Measurements from ENCODE around the gene PSMG4.
"Not testable (repeated sequence)": the region's sequence is repeated elsewhere in the genome, so short reads cannot be mapped to it uniquely, and the experiment has no call there.

The PSMG4 gene

GRCh38 chr6:3230256-3230882 lies 28.4 kb upstream of the PSMG4 start:
- no peak for DNase-seq (ENCODE audit: low read depth, low spot score)

GRCh38 chr6:3230900-3231246 lies 27.9 kb upstream of the PSMG4 start:
- DNase-seq (ENCODE audit: low read depth, low spot score): no peak

GRCh38 chr6:3231247-3232016 lies 27.3 kb upstream of the PSMG4 start:
- DNase-seq (ENCODE audit: low read depth, low spot score): no peak

GRCh38 chr6:3232017-3232945 lies 26.5 kb upstream of the PSMG4 start:
- no peak for DNase-seq (ENCODE audit: low read depth, low spot score)

GRCh38 chr6:3233321-3233720 lies 25.4 kb upstream of the PSMG4 start:
- no peak for DNase-seq (ENCODE audit: low read depth, low spot score)

- DNase-seq (ENCODE audit: low read depth, low spot score): no peak
Observed at GRCh38 chr6:3233904-3234303, 24.8 kb upstream of the PSMG4 start.

- no peak for DNase-seq (ENCODE audit: low read depth, low spot score)
Observed at GRCh38 chr6:3235486-3235885, 23.3 kb upstream of the PSMG4 start.

GRCh38 chr6:3236005-3236404 lies 22.7 kb upstream of the PSMG4 start:
- no peak for DNase-seq (ENCODE audit: low read depth, low spot score)

- DNase-seq (ENCODE audit: low read depth, low spot score): no peak
Observed at GRCh38 chr6:3237761-3238662, 20.7 kb upstream of the PSMG4 start.

- no peak for DNase-seq (ENCODE audit: low read depth, low spot score)
Observed at GRCh38 chr6:3239110-3239830, 19.5 kb upstream of the PSMG4 start.

GRCh38 chr6:3240595-3240994 lies 18.2 kb upstream of the PSMG4 start:
- DNase-seq (ENCODE audit: low read depth, low spot score): no peak

- DNase-seq (ENCODE audit: low read depth, low spot score): not testable (repeated sequence)
Observed at GRCh38 chr6:3241745-3242144, 17.0 kb upstream of the PSMG4 start.

GRCh38 chr6:3242768-3243167 lies 16.0 kb upstream of the PSMG4 start:
- DNase-seq (ENCODE audit: low read depth, low spot score): no peak

- DNase-seq (ENCODE audit: low read depth, low spot score): no peak
Observed at GRCh38 chr6:3244003-3244831, 14.5 kb upstream of the PSMG4 start.

- not testable (repeated sequence) for DNase-seq (ENCODE audit: low read depth, low spot score)
Observed at GRCh38 chr6:3244832-3245161, 13.9 kb upstream of the PSMG4 start.

GRCh38 chr6:3245216-3245615 lies 13.5 kb upstream of the PSMG4 start:
- no peak for DNase-seq (ENCODE audit: low read depth, low spot score)

GRCh38 chr6:3247255-3248146 lies 11.2 kb upstream of the PSMG4 start:
- DNase-seq (ENCODE audit: low read depth, low spot score): no peak

GRCh38 chr6:3249821-3250220 lies 8.9 kb upstream of the PSMG4 start:
- no peak for DNase-seq (ENCODE audit: low read depth, low spot score)

GRCh38 chr6:3250231-3250675 lies 8.5 kb upstream of the PSMG4 start:
- no peak for DNase-seq (ENCODE audit: low read depth, low spot score)
